GM18861 (cell line): ENCODE measurements around the gene THRA.
A peak's percentile ranks its signal among the peaks of the same experiment; 100 is the strongest.

Experiments used
- ATAC-seq: cut with Tn5 transposase; IDR thresholded peaks from one replicate; pipeline ENCODE4 v1.9.1; 2021; ENCODE audit not compliant: unreplicated experiment

THRA gene

GRCh38 chr17:40075942-40076498, 13.3 kb downstream of the THRA start:
- ATAC-seq, result no peak

- ATAC-seq, result no peak
These were observed 13.8 kb downstream of the THRA start for GRCh38 chr17:40076591-40076990.

DNA sequence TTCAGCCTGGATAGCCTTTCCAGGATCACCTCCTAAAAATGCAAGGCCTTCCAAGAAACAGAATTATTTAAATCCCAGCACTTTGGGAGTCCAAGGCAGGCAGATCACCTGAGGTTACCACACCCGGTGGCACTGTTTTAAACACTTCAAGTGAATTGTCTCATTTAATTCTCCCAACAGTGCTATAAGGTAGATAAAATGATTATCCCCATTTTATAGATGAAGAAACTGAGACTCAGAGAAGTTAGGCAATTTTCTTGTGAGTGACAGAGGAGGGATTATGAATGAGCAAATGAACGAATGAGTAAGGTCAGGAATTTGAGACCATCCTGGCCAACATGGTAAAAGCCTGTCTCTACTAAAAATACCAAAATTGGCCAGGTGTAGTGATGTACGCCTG, 16.8 kb downstream of the THRA start:
- ATAC-seq, result no peak

GRCh38 chr17:40084477-40084876, 21.7 kb downstream of the THRA start:
- no peak for ATAC-seq

DNA sequence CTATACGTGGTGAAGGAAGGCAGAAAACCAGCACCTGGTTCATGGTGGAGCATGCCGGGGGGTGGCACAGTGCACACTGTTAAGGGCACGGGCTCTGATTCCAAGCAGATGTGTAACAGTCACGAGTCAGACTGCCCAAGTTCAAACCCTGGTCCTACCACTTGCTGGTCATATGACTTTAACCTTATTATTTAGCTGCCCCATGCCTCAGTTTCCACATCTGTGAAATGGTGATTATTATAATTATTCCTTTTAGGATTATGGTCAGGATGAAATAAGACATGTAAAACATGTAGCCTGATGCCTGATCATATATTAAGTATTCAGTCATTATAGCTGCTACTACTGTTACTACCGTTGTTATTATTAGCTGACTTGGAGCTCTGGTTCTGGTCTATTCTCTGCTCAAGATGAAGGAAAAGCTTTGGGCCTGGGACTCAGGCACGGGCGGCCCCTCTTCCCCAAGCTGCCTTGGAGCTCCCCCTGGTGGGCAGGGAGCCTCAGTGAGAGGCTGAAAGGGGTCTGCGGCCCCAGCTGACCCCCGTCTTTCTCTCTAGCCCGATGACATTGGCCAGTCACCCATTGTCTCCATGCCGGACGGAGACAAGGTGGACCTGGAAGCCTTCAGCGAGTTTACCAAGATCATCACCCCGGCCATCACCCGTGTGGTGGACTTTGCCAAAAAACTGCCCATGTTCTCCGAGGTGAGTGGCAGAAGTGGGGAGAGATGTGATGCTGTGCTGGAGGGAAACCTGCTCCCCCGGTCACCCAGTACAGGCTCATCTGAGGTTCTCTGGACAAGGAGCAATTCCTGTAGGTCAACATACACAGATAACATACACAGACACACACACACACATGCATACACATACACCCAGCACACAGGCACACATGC, 23.6 kb downstream of the THRA start:
- ATAC-seq, result no peak

GRCh38 chr17:40087049-40087794, 24.5 kb downstream of the THRA start:
- no peak for ATAC-seq

- no peak for ATAC-seq
These were observed 25.3 kb downstream of the THRA start for GRCh38 chr17:40087903-40088718.

GRCh38 chr17:40089077-40089895, 26.5 kb downstream of the THRA start:
- no peak for ATAC-seq

DNA sequence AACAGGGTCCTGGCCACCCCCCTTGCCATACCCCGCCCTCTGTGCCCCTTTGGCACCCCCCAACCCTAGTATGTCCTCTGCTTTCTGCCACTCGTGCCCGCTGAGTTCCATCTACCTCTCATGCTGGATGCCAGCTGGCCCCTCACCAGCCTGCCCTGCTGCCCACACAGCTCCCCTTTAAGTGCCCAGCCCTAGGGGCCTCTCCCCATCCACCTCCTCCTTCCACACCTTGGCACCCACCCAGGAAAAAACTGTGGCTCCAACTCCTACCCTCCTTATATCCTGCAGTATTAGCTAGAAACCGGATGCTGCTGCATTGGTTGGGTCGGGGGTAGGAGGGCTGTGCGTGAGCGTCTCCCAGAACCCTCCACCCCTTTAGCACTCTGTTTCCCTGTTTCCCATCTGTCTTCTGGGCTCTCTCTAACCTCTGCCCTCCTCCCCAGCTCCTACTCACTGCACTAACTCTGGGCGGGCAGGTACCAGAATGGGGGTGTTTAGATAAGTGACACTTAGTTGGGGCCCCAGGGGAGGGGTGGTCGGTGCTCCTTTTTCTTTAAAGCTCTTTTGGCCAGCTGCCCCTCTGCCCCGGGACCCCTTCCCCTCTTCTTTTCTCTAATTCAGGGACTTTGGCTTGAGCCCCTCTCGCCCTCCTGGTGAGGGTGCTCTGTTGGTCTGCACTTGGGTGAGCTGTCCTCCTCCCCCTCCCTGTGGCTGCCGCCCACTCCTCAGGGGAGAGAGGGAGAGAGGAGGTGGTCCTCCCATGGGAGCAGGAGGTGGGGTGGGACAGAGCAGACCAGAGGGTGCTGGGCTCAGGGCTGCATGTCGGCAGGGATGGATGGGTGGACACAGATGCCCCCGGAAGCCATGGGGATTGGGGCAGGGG, 27.7 kb downstream of the THRA start:
- ATAC-seq, result no peak

- no peak for ATAC-seq
These were observed 29.1 kb downstream of the THRA start for GRCh38 chr17:40091691-40092397.

- no peak for ATAC-seq
These were observed 29.8 kb downstream of the THRA start for GRCh38 chr17:40092581-40092980.

DNA sequence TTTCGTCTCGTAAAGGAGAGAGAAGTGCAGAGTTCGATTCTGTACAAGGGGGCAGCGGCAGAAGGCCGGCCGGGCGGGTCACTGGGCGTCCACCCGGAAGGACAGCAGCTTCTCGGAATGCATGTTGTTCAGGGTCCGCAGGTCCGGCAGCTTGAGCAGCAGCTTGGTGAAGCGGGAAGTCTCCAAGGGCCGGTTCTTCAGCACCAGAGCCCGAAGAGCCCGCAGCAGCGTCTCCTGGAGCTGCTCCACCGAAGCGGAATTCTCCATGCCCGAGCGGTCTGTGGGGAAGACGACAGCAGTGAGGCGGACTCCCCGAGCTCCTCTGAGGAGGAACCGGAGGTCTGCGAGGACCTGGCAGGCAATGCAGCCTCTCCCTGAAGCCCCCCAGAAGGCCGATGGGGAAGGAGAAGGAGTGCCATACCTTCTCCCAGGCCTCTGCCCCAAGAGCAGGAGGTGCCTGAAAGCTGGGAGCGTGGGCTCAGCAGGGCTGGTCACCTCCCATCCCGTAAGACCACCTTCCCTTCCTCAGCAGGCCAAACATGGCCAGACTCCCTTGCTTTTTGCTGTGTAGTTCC, 30.3 kb downstream of the THRA start:
- ATAC-seq, result no peak

DNA sequence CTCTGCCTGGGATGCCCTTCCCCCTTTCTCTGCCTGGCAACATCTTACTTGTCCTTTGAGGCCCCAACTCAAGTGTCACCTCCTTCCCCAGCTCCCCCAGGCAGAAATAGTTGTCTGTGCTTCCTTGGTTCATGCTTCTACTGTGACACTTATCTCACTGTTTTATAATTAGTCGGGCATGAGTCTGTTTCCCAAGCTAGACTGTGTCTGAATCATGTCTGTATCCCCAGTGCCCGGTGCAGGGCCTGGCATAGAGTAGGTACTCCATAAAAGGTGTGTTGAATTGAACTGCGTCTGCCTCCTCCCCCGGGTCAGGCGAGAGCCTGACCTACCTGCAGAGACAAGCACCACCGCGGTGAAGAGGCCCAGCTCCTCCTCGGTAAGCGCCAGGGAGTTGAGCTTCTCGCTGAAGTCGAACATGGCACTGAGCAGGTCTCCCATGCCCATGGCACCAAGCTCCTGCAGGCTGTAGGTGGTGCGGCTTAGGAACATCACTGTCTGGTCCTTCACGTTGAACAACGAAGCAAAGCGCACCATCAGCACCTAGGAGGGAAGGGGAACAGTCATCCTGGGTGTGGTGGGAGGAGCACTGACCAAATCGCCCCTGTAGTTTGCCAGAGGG, 30.9 kb downstream of the THRA start:
- no peak for ATAC-seq

DNA sequence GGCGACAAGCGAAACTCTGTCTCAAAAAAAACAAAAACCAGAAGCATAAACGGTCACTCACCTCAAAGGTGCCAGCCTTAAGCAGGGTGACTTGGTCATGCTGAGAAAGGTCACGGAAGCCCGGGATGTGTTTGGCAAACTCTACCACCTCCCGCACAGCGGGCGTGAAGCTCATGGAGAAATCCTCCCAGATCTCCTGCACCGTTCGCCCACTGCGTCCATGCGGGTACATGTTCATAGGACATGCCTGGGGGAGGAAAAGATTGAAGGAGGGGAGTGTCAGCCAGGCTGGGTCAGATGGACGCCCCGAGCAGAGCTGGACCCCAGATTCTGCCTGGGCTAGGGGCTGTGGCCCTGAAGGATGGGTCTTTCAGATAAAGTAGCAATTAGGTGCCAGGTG, 32.1 kb downstream of the THRA start:
- no peak for ATAC-seq

GRCh38 chr17:40095351-40095943, 32.7 kb downstream of the THRA start:
- no peak for ATAC-seq

GRCh38 chr17:40095944-40096791, 33.4 kb downstream of the THRA start:
- peak; percentile 50 for ATAC-seq

DNA sequence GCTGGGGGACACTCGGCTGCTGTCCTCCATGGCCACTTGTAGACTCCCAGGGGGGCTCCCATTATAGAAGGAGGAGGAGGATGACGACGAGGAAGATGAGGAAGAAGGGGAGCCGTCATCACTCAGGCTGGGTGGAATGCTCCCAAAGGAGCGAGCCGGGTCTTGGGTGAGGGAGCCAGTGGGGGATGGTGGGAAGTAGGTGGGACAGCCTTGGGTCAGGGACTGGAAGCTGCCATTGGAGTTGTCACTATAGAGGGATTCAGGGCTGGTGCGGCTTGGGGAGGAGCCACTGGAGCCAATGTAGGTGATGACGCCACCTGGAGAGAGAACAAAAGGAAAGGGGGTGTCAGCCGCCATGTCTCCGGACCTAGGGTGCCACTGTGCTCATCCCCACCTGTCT, 34.3 kb downstream of the THRA start:
- no peak for ATAC-seq
